Esophagus muscularis mucosa (tissue), 4 donors: ENCODE results near the gene GALNT15. TPM values are rescaled to one million over a fixed set of nuclear protein-coding genes. Genes with fewer than 3 reads are reported as not detected.

Source experiments
- DNase-seq: peaks from one replicate; pipeline ENCODE4 v3.0.0-alpha.2; 2017; ENCODE audit errors: extremely low spot score
- H3K27ac ChIP-seq, 4 donors: fragments of 200-600 bp; sonication (generic); replicated peaks in 1 of 4; 1 replicate in 3 of 4; 2 replicates in 1 of 4; pipeline ENCODE4 v1.5.1; 2016 to 2019; ENCODE audit warnings: mild to moderate bottlenecking in 1 of 4
- H3K27me3 ChIP-seq, 4 donors: fragments of 200-600 bp; sonication (generic); one replicate each; pipeline versions ENCODE4 v1.5.1 to v1.6.0; 2016 to 2019
- H3K36me3 ChIP-seq, 4 donors: fragments of 200-600 bp; sonication (generic); one replicate each; pipeline ENCODE4 v1.5.1; 2016 to 2019
- H3K4me1 ChIP-seq, 4 donors: fragments of 200-600 bp; sonication (generic); one replicate each; pipeline ENCODE4 v1.5.1; 2016 to 2019
- H3K4me3 ChIP-seq, 4 donors: fragments of 200-600 bp; sonication (generic); 1 replicate in 2 of 4; 2 replicates in 2 of 4; pipeline ENCODE4 v1.5.1; 2016 to 2019; ENCODE audit warnings: mild to moderate bottlenecking in 4 of 4, moderate library complexity in 1 of 4
- H3K9me3 ChIP-seq, 4 donors: fragments of 200-600 bp; sonication (generic); 1 replicate in 3 of 4; 2 replicates in 1 of 4; pipeline ENCODE4 v1.5.1; 2016 to 2019
- EP300 ChIP-seq: sonication (generic); formaldehyde crosslinking; IDR thresholded peaks from one replicate; pipeline ENCODE4 v1.6.1; 2017; ENCODE audit warnings: antibody characterized with exemption
- POLR2A ChIP-seq: fragments of 450-650 bp; IDR thresholded peaks from one replicate; pipeline ENCODE4 v1.6.1; 2017; ENCODE audit warnings: antibody characterized with exemption, moderate library complexity, mild to moderate bottlenecking, low read depth
- POLR2AphosphoS5 ChIP-seq, 2 donors: sonication (generic); formaldehyde crosslinking; IDR thresholded peaks; one replicate each; pipeline ENCODE4 v1.6.1; 2017; ENCODE audit warnings: antibody characterized with exemption in 2 of 2
- WGBS: methylation state at CpG from one replicate; pipeline ENCODE4 v1.1.5; 2018; 5-methylcytosine and 5-hydroxymethylcytosine counted together
- intact Hi-C: fragments of 100-400 bp; cut with DNase I; formaldehyde crosslinking; loops from one replicate; pipeline ENCODE4 v1.15.1; 2023
- total RNA-seq, 4 donors: library from RNA; depleted of rRNA; stranded (reverse); fragments of >200 nt; gene quantifications; one replicate each; pipeline versions ENCODE4 v1.1.0 to v1.2.1, GENCODE V29; 2016
- TF ChIP-seq, protein P1 (sequence below), 3 experiments: fragments of 200-600 bp in 2 of 3; fragments of 450-650 bp in 1 of 3; sonication (generic) in 2 of 3; IDR thresholded peaks; one replicate each; pipeline ENCODE4 v1.5.1; 2017 to 2019; ENCODE audit warnings: antibody characterized with exemption in 3 of 3, mild to moderate bottlenecking in 2 of 3, moderate library complexity in 1 of 3

The GALNT15 gene
- total RNA-seq, 4 donors from 2014 or later, result 76.0 to 320 (median 135) TPM

DNA sequence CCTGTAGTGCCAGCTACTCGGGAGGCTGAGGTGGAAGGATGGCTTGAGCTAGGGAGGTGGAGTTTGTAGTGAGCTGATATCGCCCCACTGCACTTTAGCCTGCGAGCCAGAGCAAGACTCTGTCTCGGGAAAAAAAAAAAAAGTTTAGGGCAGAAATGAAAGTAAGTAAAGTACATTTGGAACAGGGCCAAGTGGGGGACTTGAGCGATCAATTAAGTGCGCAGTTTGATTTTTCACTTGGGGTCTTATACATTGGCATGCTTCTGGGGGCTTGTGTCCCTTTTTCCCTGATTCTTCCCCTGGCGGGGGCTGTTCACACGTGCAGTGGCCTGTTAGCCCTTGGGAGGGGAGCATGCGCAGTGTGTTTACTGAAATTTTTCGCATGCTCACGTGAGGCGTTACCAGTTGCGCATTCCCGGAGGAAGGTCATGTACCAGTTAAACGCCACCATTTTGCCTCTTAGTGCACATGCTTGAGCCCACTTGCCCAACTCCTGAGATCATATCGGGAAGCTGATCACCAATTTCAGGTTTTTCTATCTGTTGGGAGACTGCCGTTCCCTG, 42.0 kb downstream of the GALNT15 start:
- Histone ChIP-seq H3K36me3 (peaks cover 18 to 72% (median 34%) of the 10 kb centered on the region in 4 donors), H3K4me1 (no peaks in the 10 kb centered on the region), H3K9me3 (no peaks in the 10 kb centered on the region), H3K27ac (no peak overlapping the region), H3K4me3 (no peak overlapping the region), H3K27me3 (no peaks in the 10 kb centered on the region)
- 83% methylated on average over 17 of the region's 17 CpGs for WGBS
- no peak for DNase-seq
- TF ChIP-seq POLR2AphosphoS5 (IDR thresholded peaks at IDR 0.05), result no peak
- no peak for TF ChIP-seq EP300
- TF ChIP-seq POLR2A, result no peak
- TF ChIP-seq, protein P1, sequence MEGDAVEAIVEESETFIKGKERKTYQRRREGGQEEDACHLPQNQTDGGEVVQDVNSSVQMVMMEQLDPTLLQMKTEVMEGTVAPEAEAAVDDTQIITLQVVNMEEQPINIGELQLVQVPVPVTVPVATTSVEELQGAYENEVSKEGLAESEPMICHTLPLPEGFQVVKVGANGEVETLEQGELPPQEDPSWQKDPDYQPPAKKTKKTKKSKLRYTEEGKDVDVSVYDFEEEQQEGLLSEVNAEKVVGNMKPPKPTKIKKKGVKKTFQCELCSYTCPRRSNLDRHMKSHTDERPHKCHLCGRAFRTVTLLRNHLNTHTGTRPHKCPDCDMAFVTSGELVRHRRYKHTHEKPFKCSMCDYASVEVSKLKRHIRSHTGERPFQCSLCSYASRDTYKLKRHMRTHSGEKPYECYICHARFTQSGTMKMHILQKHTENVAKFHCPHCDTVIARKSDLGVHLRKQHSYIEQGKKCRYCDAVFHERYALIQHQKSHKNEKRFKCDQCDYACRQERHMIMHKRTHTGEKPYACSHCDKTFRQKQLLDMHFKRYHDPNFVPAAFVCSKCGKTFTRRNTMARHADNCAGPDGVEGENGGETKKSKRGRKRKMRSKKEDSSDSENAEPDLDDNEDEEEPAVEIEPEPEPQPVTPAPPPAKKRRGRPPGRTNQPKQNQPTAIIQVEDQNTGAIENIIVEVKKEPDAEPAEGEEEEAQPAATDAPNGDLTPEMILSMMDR (IDR thresholded peaks at IDR 0.05), result no peak
- intact Hi-C loops, result no loop called here

DNA sequence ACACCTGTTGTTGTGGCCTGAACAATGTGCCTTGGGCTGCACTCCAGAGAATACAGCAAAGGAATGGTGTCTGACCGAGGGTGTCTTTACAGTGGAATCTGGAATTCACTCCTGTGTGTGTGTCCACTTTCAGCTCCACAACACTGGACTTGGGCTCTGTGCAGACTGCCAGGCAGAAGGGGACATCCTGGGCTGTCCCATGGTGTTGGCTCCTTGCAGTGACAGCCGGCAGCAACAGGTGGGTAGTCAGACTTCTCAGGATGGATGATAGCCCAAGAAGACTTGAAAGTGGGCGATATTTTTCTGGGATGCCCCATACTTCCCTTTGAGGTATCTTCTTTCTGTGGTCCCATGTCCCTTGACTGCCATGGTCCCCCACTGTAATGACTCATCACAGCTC, 45.3 kb downstream of the GALNT15 start:
- H3K27me3 ChIP-seq, result no peaks in the 10 kb centered on the region
- intact Hi-C loops, result no loop called here
- TF ChIP-seq, protein P1 (IDR thresholded peaks at IDR 0.05), result no peak
- TF ChIP-seq POLR2A (no peak), POLR2AphosphoS5 (IDR thresholded peaks at IDR 0.05) (no peak), EP300 (no peak)
- no peak overlapping the region for H3K4me3 ChIP-seq
- no peak for DNase-seq
- WGBS, result 89% methylated on average over 3 of the region's 3 CpGs
- H3K4me1 ChIP-seq, result no peaks in the 10 kb centered on the region
- H3K36me3 ChIP-seq, result peaks cover 15 to 74% (median 26%) of the 10 kb centered on the region in 4 donors
- no peaks in the 10 kb centered on the region for H3K9me3 ChIP-seq
- H3K27ac ChIP-seq, result no peak overlapping the region

DNA sequence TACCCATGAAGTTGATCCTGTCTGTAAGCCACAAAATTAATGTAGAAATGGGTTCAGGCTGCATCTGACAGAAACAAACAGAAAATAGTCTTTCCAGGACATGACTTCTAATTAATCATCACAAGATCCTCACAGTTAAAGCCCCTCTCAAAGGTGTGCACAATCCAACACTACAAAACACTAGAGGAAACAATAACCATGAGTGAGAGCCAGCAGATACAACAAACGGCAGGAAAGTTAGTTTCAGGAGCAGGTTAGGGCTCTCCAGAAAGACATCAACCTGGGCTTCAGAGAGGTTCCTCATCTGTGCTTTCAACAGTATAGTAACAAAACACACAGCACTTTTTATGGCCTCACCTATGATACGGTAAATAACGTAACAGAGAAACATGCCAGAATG, 47.5 kb downstream of the GALNT15 start:
- H3K4me3 ChIP-seq, result no peak overlapping the region
- H3K27ac ChIP-seq, result no peak overlapping the region
- H3K4me1 ChIP-seq, result no peaks in the 10 kb centered on the region
- intact Hi-C loops, result no loop called here
- no peaks in the 10 kb centered on the region for H3K9me3 ChIP-seq
- DNase-seq, result no peak
- H3K36me3 ChIP-seq, result peaks cover 15 to 68% (median 34%) of the 10 kb centered on the region in 4 donors
- TF ChIP-seq, protein P1 (IDR thresholded peaks at IDR 0.05), result no peak
- TF ChIP-seq POLR2A (no peak), EP300 (no peak), POLR2AphosphoS5 (IDR thresholded peaks at IDR 0.05) (no peak)
- 60% methylated on average over 3 of the region's 3 CpGs for WGBS
- H3K27me3 ChIP-seq, result no peaks in the 10 kb centered on the region

DNA sequence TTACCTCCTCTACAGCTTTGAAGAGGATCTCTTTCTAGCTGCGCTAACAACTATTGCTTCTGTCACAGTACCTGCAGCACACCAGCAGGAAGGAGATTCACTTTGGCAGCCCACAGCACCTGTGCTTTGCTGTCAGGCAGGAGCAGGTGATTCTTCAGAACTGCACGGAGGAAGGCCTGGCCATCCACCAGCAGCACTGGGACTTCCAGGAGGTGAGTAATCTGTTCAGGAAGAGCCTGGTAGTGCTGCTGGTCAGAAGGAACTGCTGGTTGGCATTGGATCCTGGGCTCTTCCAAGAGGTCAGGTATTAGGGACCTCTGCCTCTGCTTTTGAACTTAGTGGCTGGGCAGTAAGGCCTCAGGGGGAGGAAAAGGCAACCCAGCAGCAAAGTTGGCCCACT, 48.1 kb downstream of the GALNT15 start:
- Histone ChIP-seq H3K27me3 (no peaks in the 10 kb centered on the region), H3K27ac (no peak overlapping the region), H3K4me1 (no peaks in the 10 kb centered on the region), H3K9me3 (no peaks in the 10 kb centered on the region), H3K4me3 (no peak overlapping the region), H3K36me3 (peaks cover 15 to 73% (median 37%) of the 10 kb centered on the region in 4 donors)
- intact Hi-C loops, result no loop called here
- 83% methylated on average over 2 of the region's 2 CpGs for WGBS
- no peak for TF ChIP-seq POLR2A
- DNase-seq, result no peak

DNA sequence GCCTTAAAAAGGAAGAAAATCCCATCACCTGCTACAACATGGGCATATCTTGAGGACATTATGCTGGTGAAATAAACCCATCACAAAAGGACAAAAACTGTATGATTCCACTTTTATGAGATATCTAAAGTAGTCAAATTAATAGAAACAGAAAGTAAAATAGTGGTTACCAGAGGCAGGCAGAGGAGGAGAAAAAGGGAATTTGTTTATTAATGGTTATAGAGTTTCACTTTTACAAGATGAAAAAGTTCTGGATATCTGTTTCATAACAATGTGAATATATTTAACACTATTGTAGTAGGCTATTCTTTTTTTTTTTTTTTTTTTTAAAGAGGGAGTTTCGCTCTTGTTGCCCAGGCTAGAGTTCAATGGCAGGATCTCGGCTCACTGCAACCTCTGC, 49.8 kb downstream of the GALNT15 start:
- intact Hi-C loops, result no loop called here
- Histone ChIP-seq H3K27ac (no peak overlapping the region), H3K27me3 (no peaks in the 10 kb centered on the region), H3K4me1 (no peaks in the 10 kb centered on the region), H3K9me3 (no peaks in the 10 kb centered on the region), H3K4me3 (no peak overlapping the region), H3K36me3 (peaks cover 10 to 83% (median 34%) of the 10 kb centered on the region in 4 donors)
- TF ChIP-seq EP300 (no peak), POLR2AphosphoS5 (IDR thresholded peaks at IDR 0.05) (no peak), POLR2A (no peak)
- TF ChIP-seq, protein P1 (IDR thresholded peaks at IDR 0.05), result no peak
- no peak for DNase-seq
- WGBS, result 95% methylated on average over 2 of the region's 2 CpGs
